Prostate gland (tissue), 2 donors: ENCODE measurements around the gene SAT2.

ENCODE experiments used
- POLR2A ChIP-seq: fragments of 450-650 bp; IDR thresholded peaks from one replicate; pipeline ENCODE4 v1.6.1; 2016; ENCODE audit warnings: antibody characterized with exemption, mild to moderate bottlenecking
- POLR2AphosphoS5 ChIP-seq: sonication (generic); formaldehyde crosslinking; IDR thresholded peaks from one replicate; pipeline ENCODE4 v1.6.1; 2017; ENCODE audit warnings: antibody characterized with exemption
- TF ChIP-seq, protein P1 (sequence below), 4 experiments: fragments of 200-600 bp in 2 of 4; fragments of 450-650 bp in 2 of 4; sonication (generic) in 2 of 4; IDR thresholded peaks; 1 replicate in 3 of 4; 2 replicates in 1 of 4; pipeline ENCODE4 v1.5.1; 2016 to 2019; ENCODE audit warnings: antibody characterized with exemption in 4 of 4, mild to moderate bottlenecking in 2 of 4, moderate library complexity in 2 of 4

GRCh38 chr17:7583253-7584109 is 44.1 kb downstream of the SAT2 start, which contains the start of gene MPDU1:
- TF ChIP-seq, protein P1, sequence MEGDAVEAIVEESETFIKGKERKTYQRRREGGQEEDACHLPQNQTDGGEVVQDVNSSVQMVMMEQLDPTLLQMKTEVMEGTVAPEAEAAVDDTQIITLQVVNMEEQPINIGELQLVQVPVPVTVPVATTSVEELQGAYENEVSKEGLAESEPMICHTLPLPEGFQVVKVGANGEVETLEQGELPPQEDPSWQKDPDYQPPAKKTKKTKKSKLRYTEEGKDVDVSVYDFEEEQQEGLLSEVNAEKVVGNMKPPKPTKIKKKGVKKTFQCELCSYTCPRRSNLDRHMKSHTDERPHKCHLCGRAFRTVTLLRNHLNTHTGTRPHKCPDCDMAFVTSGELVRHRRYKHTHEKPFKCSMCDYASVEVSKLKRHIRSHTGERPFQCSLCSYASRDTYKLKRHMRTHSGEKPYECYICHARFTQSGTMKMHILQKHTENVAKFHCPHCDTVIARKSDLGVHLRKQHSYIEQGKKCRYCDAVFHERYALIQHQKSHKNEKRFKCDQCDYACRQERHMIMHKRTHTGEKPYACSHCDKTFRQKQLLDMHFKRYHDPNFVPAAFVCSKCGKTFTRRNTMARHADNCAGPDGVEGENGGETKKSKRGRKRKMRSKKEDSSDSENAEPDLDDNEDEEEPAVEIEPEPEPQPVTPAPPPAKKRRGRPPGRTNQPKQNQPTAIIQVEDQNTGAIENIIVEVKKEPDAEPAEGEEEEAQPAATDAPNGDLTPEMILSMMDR (IDR thresholded peaks at IDR 0.05) = peak in 2 of 4 experiments; percentile 9 to 34
- TF ChIP-seq POLR2AphosphoS5 (peak; percentile 97), POLR2A (no peak)
